Stimulated activated naive CD8-positive, alpha-beta T cell treated with anti-CD3 and anti-CD28 coated beads, Interleukin-15, Interleukin-2, amounts not matched to agents 100 ng/mL and 50 ng/mL, for 24 hours (primary cell): ENCODE measurements around the gene S100A10.
A peak's percentile ranks its signal among the peaks of the same experiment; 100 is the strongest.

ENCODE experiments used
- H3K27ac Mint-ChIP-seq: one replicate; pipeline ENCODE4 v1.8.0; 2021; ENCODE audit warnings: mild to moderate bottlenecking, mixed read lengths
- H3K27me3 Mint-ChIP-seq: one replicate; pipeline ENCODE4 v1.8.0; 2021; ENCODE audit warnings: mixed read lengths
- H3K36me3 Mint-ChIP-seq: one replicate; pipeline ENCODE4 v1.8.0; 2021; ENCODE audit warnings: low read depth, mixed read lengths
- H3K4me1 Mint-ChIP-seq: one replicate; pipeline ENCODE4 v1.8.0; 2021; ENCODE audit warnings: low read depth, mixed read lengths
- H3K4me3 Mint-ChIP-seq: one replicate; pipeline ENCODE4 v1.8.0; 2021; ENCODE audit warnings: mild to moderate bottlenecking, mixed read lengths
- H3K9me3 Mint-ChIP-seq: one replicate; pipeline ENCODE4 v1.8.0; 2021; ENCODE audit warnings: mixed read lengths

Gene S100A10

GRCh38 chr1:152023221-152023620 lies 29.6 kb upstream of the S100A10 start:
- H3K4me1 Mint-ChIP-seq: no peaks in the 10 kb centered on the region
- H3K36me3 Mint-ChIP-seq: no peaks in the 10 kb centered on the region
- no peak overlapping the region for H3K4me3 Mint-ChIP-seq
- H3K27me3 Mint-ChIP-seq: no peaks in the 10 kb centered on the region
- H3K27ac Mint-ChIP-seq: no peak overlapping the region
- no peaks in the 10 kb centered on the region for H3K9me3 Mint-ChIP-seq

GRCh38 chr1:152022474-152022873 lies 28.8 kb upstream of the S100A10 start:
- peaks cover 6% of the 10 kb centered on the region for H3K27me3 Mint-ChIP-seq
- H3K27ac Mint-ChIP-seq: no peak overlapping the region
- no peaks in the 10 kb centered on the region for H3K36me3 Mint-ChIP-seq
- H3K9me3 Mint-ChIP-seq: no peaks in the 10 kb centered on the region
- H3K4me1 Mint-ChIP-seq: no peaks in the 10 kb centered on the region
- H3K4me3 Mint-ChIP-seq: no peak overlapping the region

- Mint-ChIP-seq H3K4me1 (no peaks in the 10 kb centered on the region), H3K9me3 (no peaks in the 10 kb centered on the region), H3K27me3 (peaks cover 6% of the 10 kb centered on the region), H3K36me3 (no peaks in the 10 kb centered on the region), H3K4me3 (no peak overlapping the region), H3K27ac (no peak overlapping the region)
Observed at GRCh38 chr1:152021569-152021968, 27.9 kb upstream of the S100A10 start.

- Mint-ChIP-seq H3K9me3 (no peaks in the 10 kb centered on the region), H3K36me3 (no peaks in the 10 kb centered on the region), H3K4me1 (no peaks in the 10 kb centered on the region), H3K27me3 (peaks cover 6% of the 10 kb centered on the region), H3K4me3 (no peak overlapping the region), H3K27ac (no peak overlapping the region)
Observed at GRCh38 chr1:152020849-152021248, 27.2 kb upstream of the S100A10 start.

- Mint-ChIP-seq H3K27me3 (peaks cover 16% of the 10 kb centered on the region), H3K27ac (no peak overlapping the region), H3K4me1 (no peaks in the 10 kb centered on the region), H3K36me3 (no peaks in the 10 kb centered on the region), H3K9me3 (no peaks in the 10 kb centered on the region), H3K4me3 (no peak overlapping the region)
Observed at GRCh38 chr1:152018537-152018936, 24.9 kb upstream of the S100A10 start.

- Mint-ChIP-seq H3K4me1 (no peaks in the 10 kb centered on the region), H3K36me3 (no peaks in the 10 kb centered on the region), H3K27me3 (peaks cover 20% of the 10 kb centered on the region), H3K9me3 (no peaks in the 10 kb centered on the region), H3K4me3 (no peak overlapping the region), H3K27ac (no peak overlapping the region)
Observed at GRCh38 chr1:152015766-152016165, 22.1 kb upstream of the S100A10 start.

GRCh38 chr1:152014943-152015342 lies 21.3 kb upstream of the S100A10 start:
- Mint-ChIP-seq H3K4me1 (no peaks in the 10 kb centered on the region), H3K4me3 (no peak overlapping the region), H3K36me3 (no peaks in the 10 kb centered on the region), H3K27me3 (peaks cover 20% of the 10 kb centered on the region), H3K27ac (no peak overlapping the region), H3K9me3 (no peaks in the 10 kb centered on the region)

GRCh38 chr1:152013664-152014237 lies 20.1 kb upstream of the S100A10 start:
- Mint-ChIP-seq H3K27me3 (peaks cover 20% of the 10 kb centered on the region), H3K36me3 (no peaks in the 10 kb centered on the region), H3K9me3 (no peaks in the 10 kb centered on the region), H3K4me3 (no peak overlapping the region), H3K4me1 (no peaks in the 10 kb centered on the region), H3K27ac (no peak overlapping the region)

GRCh38 chr1:152009691-152010090 lies 16.0 kb upstream of the S100A10 start:
- H3K36me3 Mint-ChIP-seq: no peaks in the 10 kb centered on the region
- H3K27me3 Mint-ChIP-seq: peaks cover 22% of the 10 kb centered on the region
- peaks cover 7% of the 10 kb centered on the region for H3K4me1 Mint-ChIP-seq
- H3K9me3 Mint-ChIP-seq: no peaks in the 10 kb centered on the region
- no peak overlapping the region for H3K4me3 Mint-ChIP-seq
- no peak overlapping the region for H3K27ac Mint-ChIP-seq

- Mint-ChIP-seq H3K4me3 (no peak overlapping the region), H3K36me3 (no peaks in the 10 kb centered on the region), H3K27ac (peak overlapping the region; percentile 2), H3K4me1 (peaks cover 7% of the 10 kb centered on the region), H3K9me3 (no peaks in the 10 kb centered on the region), H3K27me3 (peaks cover 24% of the 10 kb centered on the region)
Observed at GRCh38 chr1:152007047-152007446, 13.4 kb upstream of the S100A10 start.

GRCh38 chr1:152005360-152005912 lies 11.8 kb upstream of the S100A10 start:
- no peak overlapping the region for H3K27ac Mint-ChIP-seq
- no peaks in the 10 kb centered on the region for H3K9me3 Mint-ChIP-seq
- H3K27me3 Mint-ChIP-seq: peaks cover 27% of the 10 kb centered on the region
- H3K4me3 Mint-ChIP-seq: no peak overlapping the region
- H3K36me3 Mint-ChIP-seq: no peaks in the 10 kb centered on the region
- peaks cover 18% of the 10 kb centered on the region for H3K4me1 Mint-ChIP-seq

GRCh38 chr1:152003846-152004442 lies 10.3 kb upstream of the S100A10 start:
- H3K36me3 Mint-ChIP-seq: no peaks in the 10 kb centered on the region
- H3K4me1 Mint-ChIP-seq: peaks cover 18% of the 10 kb centered on the region
- no peak overlapping the region for H3K4me3 Mint-ChIP-seq
- no peaks in the 10 kb centered on the region for H3K9me3 Mint-ChIP-seq
- H3K27ac Mint-ChIP-seq: no peak overlapping the region
- peaks cover 29% of the 10 kb centered on the region for H3K27me3 Mint-ChIP-seq

GRCh38 chr1:152002960-152003359 lies 9.3 kb upstream of the S100A10 start:
- H3K27ac Mint-ChIP-seq: no peak overlapping the region
- H3K36me3 Mint-ChIP-seq: no peaks in the 10 kb centered on the region
- peaks cover 30% of the 10 kb centered on the region for H3K27me3 Mint-ChIP-seq
- no peaks in the 10 kb centered on the region for H3K9me3 Mint-ChIP-seq
- peaks cover 18% of the 10 kb centered on the region for H3K4me1 Mint-ChIP-seq
- H3K4me3 Mint-ChIP-seq: no peak overlapping the region

- no peak overlapping the region for H3K4me3 Mint-ChIP-seq
Observed at GRCh38 chr1:152001631-152002584, 8.2 kb upstream of the S100A10 start.

More at GRCh38 chr1:152001631-152002584, 8.2 kb upstream of the S100A10 start:
- H3K4me1 Mint-ChIP-seq: peaks cover 14% of the 10 kb centered on the region
- no peak overlapping the region for H3K27ac Mint-ChIP-seq
- H3K36me3 Mint-ChIP-seq: no peaks in the 10 kb centered on the region
- peaks cover 33% of the 10 kb centered on the region for H3K27me3 Mint-ChIP-seq
- no peaks in the 10 kb centered on the region for H3K9me3 Mint-ChIP-seq
